GM21529 (cell line): ENCODE results near the gene HS3ST4.
"Not testable (repeated sequence)": the region's sequence is repeated elsewhere in the genome, so short reads cannot be mapped to it uniquely, and the experiment has no call there.

ENCODE experiments used
- ATAC-seq: cut with Tn5 transposase; IDR thresholded peaks from one replicate; pipeline ENCODE4 v1.9.1; 2021; ENCODE audit not compliant: unreplicated experiment

The HS3ST4 gene

GRCh38 chr16:26071101-26071866, 379.5 kb downstream of the HS3ST4 start:
- ATAC-seq = no peak

GRCh38 chr16:26078716-26079355, 387.1 kb downstream of the HS3ST4 start:
- no peak for ATAC-seq

DNA sequence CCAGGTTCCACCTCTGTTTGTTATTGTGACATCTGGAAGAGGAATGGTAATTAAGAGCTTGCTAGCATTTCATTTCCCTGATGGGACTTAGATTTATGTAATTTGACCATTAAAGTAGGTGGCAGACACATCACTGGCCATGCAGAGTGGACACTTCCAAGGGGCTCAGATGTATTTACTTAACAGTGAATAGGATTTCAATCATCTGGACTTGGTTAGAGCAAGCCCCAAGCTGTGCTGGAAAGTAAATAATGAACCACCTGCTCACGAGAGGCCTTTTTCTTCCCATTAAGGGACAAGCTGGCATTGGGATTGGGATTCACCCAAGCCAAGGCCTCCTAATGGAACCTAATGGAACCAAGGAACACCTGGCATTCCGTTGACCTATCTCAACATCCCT, 395.3 kb downstream of the HS3ST4 start:
- no peak for ATAC-seq

- no peak for ATAC-seq
Measured at GRCh38 chr16:26091511-26091910, 399.8 kb downstream of the HS3ST4 start.

DNA sequence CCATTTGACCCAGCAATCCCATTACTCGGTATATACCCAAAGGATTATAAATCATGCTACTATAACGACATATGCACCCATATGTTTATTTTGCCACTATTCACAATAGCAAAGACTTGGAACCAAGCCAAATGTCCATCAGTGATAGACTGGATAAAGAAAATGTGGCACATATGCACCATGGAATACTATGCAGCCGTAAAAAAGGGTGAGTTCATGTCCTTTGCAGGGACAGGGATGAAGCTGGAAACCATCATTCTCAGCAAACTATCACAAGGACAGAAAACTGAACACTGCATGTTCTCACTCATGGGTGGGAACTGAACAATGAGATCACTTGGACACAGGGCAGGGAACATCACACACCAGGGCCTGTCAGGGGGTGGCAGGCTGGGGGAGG, 406.4 kb downstream of the HS3ST4 start:
- ATAC-seq = not testable (repeated sequence)

GRCh38 chr16:26102369-26102768, 410.6 kb downstream of the HS3ST4 start:
- no peak for ATAC-seq

DNA sequence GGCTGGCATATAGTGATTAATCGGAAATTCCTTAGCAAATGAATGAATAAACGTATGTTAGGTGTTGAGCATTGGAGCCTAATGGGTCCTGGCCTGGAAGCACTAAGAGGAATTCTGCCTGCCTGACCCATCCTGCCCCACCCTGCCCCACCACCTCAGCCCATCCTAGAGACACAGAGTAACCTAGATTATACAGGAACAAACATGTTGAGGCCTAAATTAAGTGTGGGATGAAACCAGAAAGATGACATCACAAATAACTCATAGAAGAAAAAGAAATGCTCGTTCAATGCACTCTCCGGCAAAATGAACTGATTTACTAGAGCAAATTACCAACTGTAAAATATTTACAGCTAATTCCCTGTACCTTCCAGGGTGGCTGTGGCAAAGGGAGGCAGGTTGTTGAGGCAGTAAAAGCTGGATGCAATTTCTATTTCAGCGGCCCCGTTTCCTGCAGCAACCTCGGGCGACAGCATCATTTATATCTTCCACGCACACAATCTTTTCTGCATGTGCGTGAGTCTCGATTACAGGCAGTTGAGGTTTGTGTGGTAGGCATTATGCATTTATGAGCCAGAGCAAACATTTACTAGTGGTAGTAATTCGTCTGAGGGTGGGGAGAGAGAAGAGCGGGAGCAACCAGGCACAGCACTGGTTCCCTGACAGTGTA, 417.2 kb downstream of the HS3ST4 start:
- ATAC-seq = no peak

DNA sequence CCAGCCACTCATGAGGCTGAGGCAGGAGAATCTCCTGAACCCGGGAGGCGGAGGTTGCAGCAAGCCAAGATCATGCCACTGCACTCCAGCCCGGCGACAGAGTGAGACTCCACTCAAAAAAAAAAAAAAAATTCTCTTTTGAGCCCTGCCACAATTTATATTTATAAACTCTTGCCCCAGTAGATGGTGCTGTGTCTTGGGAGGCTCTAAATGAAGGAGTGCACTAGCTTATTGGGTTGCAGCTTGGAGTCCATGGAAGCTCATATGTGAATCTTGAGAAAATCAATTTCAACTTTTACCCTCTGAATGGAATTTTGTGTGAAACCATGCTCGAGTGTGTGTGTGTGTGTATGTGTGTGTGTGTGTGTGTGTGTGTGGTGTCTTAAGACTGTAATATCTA, 420.1 kb downstream of the HS3ST4 start:
- no peak for ATAC-seq

DNA sequence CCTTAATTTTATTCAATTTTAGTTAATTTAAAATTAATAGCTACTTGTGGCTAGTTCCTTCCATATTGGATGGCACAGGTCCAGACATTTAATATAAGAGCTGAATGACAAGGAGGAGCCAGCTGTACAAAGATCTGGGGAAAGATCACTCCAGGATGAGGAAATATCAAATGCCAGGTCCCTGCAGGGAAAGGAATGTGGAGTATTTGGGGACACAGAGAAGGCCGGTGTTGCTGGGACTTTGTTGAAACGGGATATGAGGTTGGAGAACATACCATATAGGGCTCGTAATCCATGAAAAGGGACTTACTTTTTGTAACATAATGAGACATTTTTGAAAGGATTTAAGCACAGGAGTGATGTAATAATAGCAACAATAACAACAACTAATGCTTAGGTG, 426.8 kb downstream of the HS3ST4 start:
- ATAC-seq = no peak

DNA sequence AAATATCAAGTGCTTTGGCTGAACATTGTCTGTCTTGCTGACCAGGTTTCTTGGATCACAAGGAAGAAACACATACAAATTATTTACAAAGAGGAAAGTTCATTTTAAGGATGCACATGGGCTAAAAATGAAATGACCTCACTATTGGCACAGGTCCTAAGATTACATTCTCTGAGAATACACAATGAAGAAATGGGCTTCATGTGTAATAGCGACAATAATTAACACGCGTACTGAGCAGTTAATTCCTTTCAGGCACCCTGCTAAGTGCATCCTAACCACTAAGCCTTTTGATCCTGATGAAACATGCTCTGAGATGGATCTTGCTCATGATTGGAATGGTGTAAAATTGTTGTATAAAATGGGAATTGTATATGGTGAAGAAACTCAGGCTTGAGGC, 429.0 kb downstream of the HS3ST4 start:
- no peak for ATAC-seq

- ATAC-seq = no peak
Measured at GRCh38 chr16:26128296-26128695, 436.5 kb downstream of the HS3ST4 start.

GRCh38 chr16:26129997-26130396, 438.2 kb downstream of the HS3ST4 start:
- no peak for ATAC-seq

GRCh38 chr16:26133416-26134093, 441.8 kb downstream of the HS3ST4 start:
- no peak for ATAC-seq

DNA sequence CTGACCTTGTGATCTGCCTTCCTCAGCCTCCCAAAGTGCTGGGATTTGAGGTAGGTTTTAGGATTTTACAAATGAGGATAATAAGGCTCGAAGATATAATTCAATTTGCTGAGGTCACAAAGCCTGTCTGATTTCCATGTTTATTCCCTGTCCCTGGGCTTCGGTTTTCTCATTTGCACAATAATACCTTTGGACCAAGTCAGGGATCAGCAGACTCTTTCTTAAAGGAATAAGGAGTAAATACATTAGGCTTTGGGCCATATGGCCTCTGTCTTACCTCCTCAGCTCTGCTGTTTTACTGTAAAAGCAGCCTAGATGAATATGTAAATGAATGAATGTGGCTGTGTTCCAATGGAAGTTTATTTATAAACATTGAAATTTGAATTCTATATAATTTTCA, 442.8 kb downstream of the HS3ST4 start:
- ATAC-seq = no peak

GRCh38 chr16:26137956-26138355, 446.2 kb downstream of the HS3ST4 start:
- no peak for ATAC-seq

GRCh38 chr16:26139091-26139490, 447.3 kb downstream of the HS3ST4 start:
- no peak for ATAC-seq

DNA sequence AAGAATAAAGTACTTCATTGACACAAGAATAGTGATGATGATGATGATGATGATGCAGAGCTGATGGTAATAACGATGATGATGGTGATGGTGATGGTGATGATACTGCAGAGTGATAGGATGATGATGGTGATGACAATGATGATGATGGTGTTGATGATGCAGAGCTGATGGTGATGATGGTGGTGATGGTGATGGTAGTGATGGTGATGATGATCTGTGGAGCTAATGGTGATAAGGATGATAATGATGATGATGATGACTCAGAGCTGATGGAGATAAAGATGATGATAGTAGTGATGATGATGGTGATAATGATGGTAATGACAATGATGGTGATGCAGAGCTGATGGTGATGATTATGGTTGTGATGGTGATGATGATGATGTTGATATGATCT, 448.1 kb downstream of the HS3ST4 start:
- no peak for ATAC-seq

GRCh38 chr16:26149364-26150190, 457.8 kb downstream of the HS3ST4 start:
- ATAC-seq = no peak

DNA sequence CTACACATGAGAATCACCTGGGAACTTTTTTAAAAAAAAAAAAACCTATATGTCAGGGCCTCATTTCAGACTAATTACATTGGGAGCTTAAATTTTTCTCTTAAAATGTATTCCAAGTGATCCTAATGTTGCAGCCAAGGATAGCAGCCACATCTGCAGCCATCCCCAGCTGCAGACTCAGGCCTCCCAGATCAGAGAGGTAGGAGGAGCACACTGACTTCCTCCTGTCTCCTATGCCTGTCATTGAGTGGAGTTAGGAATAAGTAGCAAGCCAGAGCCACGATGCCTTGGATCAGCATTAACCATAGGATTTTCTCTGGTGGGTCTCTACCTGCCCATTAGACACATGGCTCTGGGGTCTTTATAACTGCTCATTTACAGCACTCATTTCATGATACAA, 463.5 kb downstream of the HS3ST4 start:
- no peak for ATAC-seq

- no peak for ATAC-seq
Measured at GRCh38 chr16:26157319-26157718, 465.6 kb downstream of the HS3ST4 start.
